HG02973 (cell line): ENCODE results near the gene HS6ST1.
A peak's percentile ranks its signal among the peaks of the same experiment; 100 is the strongest.

Source experiments
- ATAC-seq: cut with Tn5 transposase; IDR thresholded peaks from one replicate; pipeline ENCODE4 v1.9.1; 2021; ENCODE audit warnings: moderate library complexity; ENCODE audit not compliant: unreplicated experiment

HS6ST1 gene

GRCh38 chr2:128318776-128319464, at the start of gene HS6ST1:
Gene HS6ST1 (minus strand): TSS chr2:128318868. CDS start chr2:128318563, 305 bp downstream.
- ATAC-seq = peak; percentile 50

GRCh38 chr2:128367601-128368359, 49.1 kb upstream of the HS6ST1 start:
- ATAC-seq = no peak

- ATAC-seq = no peak
Measured at GRCh38 chr2:128366713-128367511, 48.2 kb upstream of the HS6ST1 start.

GRCh38 chr2:128365217-128365905, 46.7 kb upstream of the HS6ST1 start:
- ATAC-seq = no peak

- no peak for ATAC-seq
Measured at GRCh38 chr2:128364441-128364911, 45.8 kb upstream of the HS6ST1 start.

- ATAC-seq = no peak
Measured at GRCh38 chr2:128363934-128364361, 45.3 kb upstream of the HS6ST1 start.

GRCh38 chr2:128362889-128363228, 44.2 kb upstream of the HS6ST1 start:
- no peak for ATAC-seq

- no peak for ATAC-seq
Measured at GRCh38 chr2:128362176-128362888, 43.7 kb upstream of the HS6ST1 start.

- no peak for ATAC-seq
Measured at GRCh38 chr2:128361376-128362131, 42.9 kb upstream of the HS6ST1 start.

- ATAC-seq = no peak
Measured at GRCh38 chr2:128360711-128361110, 42.0 kb upstream of the HS6ST1 start.

GRCh38 chr2:128359841-128360240, 41.2 kb upstream of the HS6ST1 start:
- ATAC-seq = no peak

GRCh38 chr2:128358941-128359731, 40.5 kb upstream of the HS6ST1 start:
- ATAC-seq = no peak

- no peak for ATAC-seq
Measured at GRCh38 chr2:128357506-128358370, 39.1 kb upstream of the HS6ST1 start.

GRCh38 chr2:128356127-128356526, 37.5 kb upstream of the HS6ST1 start:
- no peak for ATAC-seq

GRCh38 chr2:128354726-128355470, 36.2 kb upstream of the HS6ST1 start:
- no peak for ATAC-seq

GRCh38 chr2:128354161-128354560, 35.5 kb upstream of the HS6ST1 start:
- ATAC-seq = no peak

- no peak for ATAC-seq
Measured at GRCh38 chr2:128350736-128351135, 32.1 kb upstream of the HS6ST1 start.
